Kidney (tissue), 14 donors: Measurements from ENCODE around the gene ST6GALNAC6. TPM values are rescaled to one million over a fixed set of nuclear protein-coding genes. Genes with fewer than 3 reads are reported as not detected.
A peak's percentile ranks its signal among the peaks of the same experiment; 100 is the strongest.

ENCODE experiments used
- DNase-seq, 5 donors: peaks; one replicate each; pipeline ENCODE4 v3.0.0-alpha.2; 2013 to 2020
- FAIRE-seq: peaks from 2 replicates; lab custom pipeline; 2012; peaks lifted over from hg19 to GRCh38; lab: Jason Lieb, UNC
- H3K27ac ChIP-seq, 2 donors: one replicate each; pipeline ENCODE4 v1.7.0; 2013; ENCODE audit warnings: low read depth in 2 of 2, low read length in 2 of 2, inconsistent platforms in 1 of 2
- H3K27me3 ChIP-seq: one replicate; pipeline ENCODE4 v1.7.1; 2013; ENCODE audit warnings: low read length, inconsistent platforms; ENCODE audit not compliant: control insufficient read depth, insufficient read depth
- H3K36me3 ChIP-seq, 3 donors: one replicate each; pipeline versions ENCODE4 v1.7.0 to v1.7.1; 2013; ENCODE audit warnings: low read length in 3 of 3, control low read depth in 1 of 3, inconsistent platforms in 1 of 3; ENCODE audit not compliant: insufficient read depth in 3 of 3, control insufficient read depth in 2 of 3
- H3K4me1 ChIP-seq, 3 donors: one replicate each; pipeline versions ENCODE4 v1.7.0 to v1.7.1; 2013; ENCODE audit warnings: low read length in 3 of 3, inconsistent platforms in 1 of 3, low read depth in 1 of 3; ENCODE audit not compliant: control insufficient read depth in 2 of 3, insufficient read depth in 2 of 3
- H3K4me3 ChIP-seq, 3 donors: one replicate each; pipeline versions ENCODE4 v1.7.0 to v1.8.1; 2013; ENCODE audit warnings: low read length in 3 of 3, control low read depth in 1 of 3, inconsistent platforms in 1 of 3
- H3K9ac ChIP-seq, 3 donors: one replicate each; pipeline versions ENCODE4 v1.7.0 to v1.7.1; 2013; ENCODE audit warnings: low read length in 3 of 3, control low read depth in 1 of 3, inconsistent platforms in 1 of 3
- H3K9me3 ChIP-seq, 3 donors: one replicate each; pipeline versions ENCODE4 v1.7.0 to v1.7.1; 2013; ENCODE audit warnings: low read length in 3 of 3, control low read depth in 1 of 3, inconsistent platforms in 1 of 3; ENCODE audit not compliant: control insufficient read depth in 2 of 3, insufficient read depth in 1 of 3
- intact Hi-C: fragments of 100-400 bp; cut with DNase I; formaldehyde crosslinking; loops from one replicate; pipeline ENCODE4 v1.11.1; 2022
- polyA plus RNA-seq: library from polyadenylated mRNA; stranded (reverse); fragments of 350-450 nt; fragmentation: Illumina TruSeq; extraction: RNeasy Lipid Tissue Mini Kit (QIAGEN cat#74804); gene quantifications from one replicate; pipeline ENCODE4 v1.2.3, GENCODE V29; 2014; ENCODE audit warnings: low read depth, low replicate concordance; ENCODE audit not compliant: insufficient read depth
- total RNA-seq: library from RNA; stranded (reverse); fragmentation: NEBNext Ultra II Directional; extraction: Animal tissue kit (Norgen Biotek cat#: 25700); gene quantifications from one replicate; pipeline ENCODE4 v1.2.1, GENCODE V29; 2021
- TF ChIP-seq, protein P1 (sequence below): IDR thresholded peaks from 3 replicates; pipeline ENCODE4 v1.5.1; 2012; ENCODE audit warnings: mild to moderate bottlenecking, moderate library complexity, borderline replicate concordance; ENCODE audit not compliant: insufficient read depth; ENCODE audit errors: extremely low read depth
- donor health status: control.
- donor health status: control.
- donor health status: control.
- donor health status: control.
- donor health status: control.
- donor health status: DM: yes; HTN: yes; CAD: no.
- donor health status: Normal renal cell carcinoma (clear cell type).

ST6GALNAC6 gene
- total and polyA plus RNA-seq, 2 donors from 2014 or later, result 74.6 to 75.0 TPM

DNA sequence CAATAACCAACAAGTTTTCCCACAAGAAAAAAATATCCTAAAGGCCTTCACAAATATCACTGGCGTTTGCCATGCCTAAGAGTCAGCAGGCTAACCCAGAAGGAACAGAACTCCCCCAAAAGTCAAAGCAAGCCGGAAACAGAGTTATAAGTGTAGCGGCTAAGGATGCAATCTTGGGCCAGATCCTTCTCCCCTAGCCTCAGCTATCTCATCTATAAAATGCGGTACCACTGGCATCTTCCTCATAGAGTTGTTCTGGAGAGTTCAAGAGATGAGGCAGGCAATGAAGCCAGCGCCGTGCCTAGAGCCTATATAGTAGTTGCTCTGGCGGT is 37.6 kb upstream of the ST6GALNAC6 start:
- no peaks in the 10 kb centered on the region for H3K36me3 ChIP-seq
- DNase-seq (no peak), FAIRE-seq (no peak)
- peak overlapping the region; percentile 84 to 98 (median 84) for H3K9ac ChIP-seq
- H3K4me1 ChIP-seq, result peaks cover 0 to 31% (median 13%) of the 10 kb centered on the region in 3 donors
- no peaks in the 10 kb centered on the region for H3K27me3 ChIP-seq
- no peaks in the 10 kb centered on the region for H3K9me3 ChIP-seq
- no peak overlapping the region for H3K27ac ChIP-seq
- TF ChIP-seq, protein P1, sequence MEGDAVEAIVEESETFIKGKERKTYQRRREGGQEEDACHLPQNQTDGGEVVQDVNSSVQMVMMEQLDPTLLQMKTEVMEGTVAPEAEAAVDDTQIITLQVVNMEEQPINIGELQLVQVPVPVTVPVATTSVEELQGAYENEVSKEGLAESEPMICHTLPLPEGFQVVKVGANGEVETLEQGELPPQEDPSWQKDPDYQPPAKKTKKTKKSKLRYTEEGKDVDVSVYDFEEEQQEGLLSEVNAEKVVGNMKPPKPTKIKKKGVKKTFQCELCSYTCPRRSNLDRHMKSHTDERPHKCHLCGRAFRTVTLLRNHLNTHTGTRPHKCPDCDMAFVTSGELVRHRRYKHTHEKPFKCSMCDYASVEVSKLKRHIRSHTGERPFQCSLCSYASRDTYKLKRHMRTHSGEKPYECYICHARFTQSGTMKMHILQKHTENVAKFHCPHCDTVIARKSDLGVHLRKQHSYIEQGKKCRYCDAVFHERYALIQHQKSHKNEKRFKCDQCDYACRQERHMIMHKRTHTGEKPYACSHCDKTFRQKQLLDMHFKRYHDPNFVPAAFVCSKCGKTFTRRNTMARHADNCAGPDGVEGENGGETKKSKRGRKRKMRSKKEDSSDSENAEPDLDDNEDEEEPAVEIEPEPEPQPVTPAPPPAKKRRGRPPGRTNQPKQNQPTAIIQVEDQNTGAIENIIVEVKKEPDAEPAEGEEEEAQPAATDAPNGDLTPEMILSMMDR, result no peak
- H3K4me3 ChIP-seq, result peak overlapping the region; percentile 91 to 99 (median 93)
- intact Hi-C loops, result no loop called here

DNA sequence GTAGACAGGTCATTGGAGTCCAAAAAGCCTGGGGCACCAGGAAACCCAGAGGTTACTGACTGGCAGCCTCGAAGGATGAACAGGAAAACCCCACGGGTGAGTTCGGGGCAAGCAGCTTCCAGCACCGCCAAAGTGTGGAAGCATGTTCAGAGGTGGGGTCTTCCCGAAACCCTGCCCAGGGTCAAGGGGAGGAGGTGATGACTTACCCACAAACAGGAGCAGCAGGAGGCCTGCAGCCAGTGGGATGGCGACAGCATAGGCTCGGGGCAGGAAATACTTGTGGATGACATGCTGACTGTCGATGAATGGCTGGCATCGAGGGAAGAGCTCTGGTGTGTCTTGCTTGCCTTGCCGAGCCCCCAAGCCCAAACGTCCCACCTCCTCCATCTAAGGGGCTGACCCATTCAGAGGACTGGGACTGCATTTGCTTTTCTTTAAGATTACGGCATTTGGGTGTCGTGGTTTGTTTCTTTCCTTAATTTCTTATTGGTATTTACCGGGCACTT is 37.0 kb upstream of the ST6GALNAC6 start:
- Histone ChIP-seq H3K36me3 (no peaks in the 10 kb centered on the region), H3K9me3 (no peaks in the 10 kb centered on the region), H3K27me3 (no peaks in the 10 kb centered on the region), H3K4me1 (peaks cover 0 to 29% (median 13%) of the 10 kb centered on the region in 3 donors), H3K27ac (no peak overlapping the region), H3K9ac (peak overlapping the region in 1 of 3 donors; percentile 98), H3K4me3 (peak overlapping the region in 1 of 3 donors; percentile 99)
- intact Hi-C loops, result no loop called here
- no peak for DNase-seq
- TF ChIP-seq, protein P1, result no peak
- no peak for FAIRE-seq

DNA sequence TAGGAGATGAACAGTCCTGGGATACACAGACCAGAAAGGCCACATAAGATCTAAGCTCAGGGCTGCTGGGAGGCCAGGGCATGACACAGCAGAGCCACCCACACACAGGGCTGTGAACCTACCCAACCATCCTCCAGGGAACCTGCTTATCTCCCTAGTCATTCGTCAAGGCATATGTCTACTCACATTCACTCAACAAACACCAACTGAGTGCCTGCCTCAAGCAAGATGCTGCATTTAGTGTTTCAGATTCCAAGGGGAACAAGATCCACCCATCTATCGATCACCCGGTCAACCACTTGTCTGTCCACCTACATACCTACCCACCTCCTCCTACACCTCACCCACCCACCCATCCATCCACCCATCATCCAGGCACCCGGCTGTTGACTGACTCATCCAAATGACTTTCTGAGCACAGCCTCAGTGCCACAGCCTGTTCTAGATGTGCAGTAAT is 36.4 kb upstream of the ST6GALNAC6 start:
- Histone ChIP-seq H3K4me3 (no peak overlapping the region), H3K9ac (no peak overlapping the region), H3K27me3 (no peaks in the 10 kb centered on the region), H3K9me3 (no peaks in the 10 kb centered on the region), H3K36me3 (no peaks in the 10 kb centered on the region), H3K4me1 (peaks cover 0 to 33% (median 13%) of the 10 kb centered on the region in 3 donors), H3K27ac (no peak overlapping the region)
- FAIRE-seq, result no peak
- intact Hi-C loops, result no loop called here
- no peak for DNase-seq
- TF ChIP-seq, protein P1, result no peak

DNA sequence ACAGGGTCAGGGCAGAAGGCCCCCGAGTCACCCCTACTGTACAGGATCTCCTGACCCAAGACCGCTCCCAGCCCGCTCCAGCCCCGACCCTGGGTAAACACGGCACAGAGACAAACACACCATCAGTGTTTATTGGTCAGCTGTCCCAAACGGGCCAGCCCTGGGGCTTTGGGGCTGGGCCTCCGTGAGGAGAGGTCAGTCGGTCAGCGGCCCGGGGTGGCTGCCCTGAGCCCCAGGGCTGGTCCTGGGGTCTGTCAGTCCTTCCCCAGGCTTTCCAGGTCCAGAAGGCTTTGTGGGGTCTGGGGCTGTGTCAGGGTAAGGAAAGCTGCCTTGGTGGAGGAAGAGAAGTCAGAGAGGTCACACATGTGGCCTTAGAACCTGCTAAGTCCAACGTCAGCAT is 35.6 kb upstream of the ST6GALNAC6 start:
- Histone ChIP-seq H3K27me3 (peaks cover under 1% of the 10 kb centered on the region), H3K9me3 (no peaks in the 10 kb centered on the region), H3K27ac (no peak overlapping the region), H3K9ac (no peak overlapping the region), H3K4me1 (peaks cover 0 to 37% (median 13%) of the 10 kb centered on the region in 3 donors), H3K36me3 (no peaks in the 10 kb centered on the region), H3K4me3 (no peak overlapping the region)
- FAIRE-seq (no peak), DNase-seq (no peak)
- intact Hi-C loops, result no loop called here
- TF ChIP-seq, protein P1, result no peak
